Activated CD4-positive, CD25-positive, alpha-beta regulatory T cell treated with anti-CD3 and anti-CD28 coated beads, Interleukin-2, amount 50 U/mL, for 24 hours (primary cell): Measurements from ENCODE around the gene TNRC6B.
"Not testable (repeated sequence)": the region's sequence is repeated elsewhere in the genome, so short reads cannot be mapped to it uniquely, and the experiment has no call there.

ENCODE experiments used
- ATAC-seq, 2 donors: fragments of 150-1000 bp; cut with Tn5 transposase; one replicate each; pipeline ENCODE4 v1.10.0; 2021; ENCODE audit warnings: mild to moderate bottlenecking in 1 of 2, moderate library complexity in 1 of 2

Gene TNRC6B

DNA sequence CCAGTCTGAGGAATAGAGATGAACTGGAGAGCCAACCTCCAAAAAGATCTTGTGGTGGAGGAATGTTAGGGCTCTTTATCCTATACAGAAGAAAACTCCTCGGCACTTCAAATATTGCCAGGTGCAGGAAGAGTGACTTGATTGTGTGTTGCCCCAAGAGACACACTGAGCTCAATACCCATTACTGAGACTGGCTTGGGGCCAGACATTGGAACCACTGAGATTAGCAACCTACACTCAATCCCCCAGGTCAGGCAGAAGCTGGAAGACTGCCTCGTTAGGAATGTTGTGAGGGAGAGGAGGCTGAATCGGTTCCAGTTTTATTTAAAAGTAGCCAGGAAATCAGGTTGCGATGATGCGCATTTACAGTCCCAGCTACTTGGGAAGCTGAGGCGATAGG is 190.3 kb downstream of the TNRC6B start:
- ATAC-seq: no peak

DNA sequence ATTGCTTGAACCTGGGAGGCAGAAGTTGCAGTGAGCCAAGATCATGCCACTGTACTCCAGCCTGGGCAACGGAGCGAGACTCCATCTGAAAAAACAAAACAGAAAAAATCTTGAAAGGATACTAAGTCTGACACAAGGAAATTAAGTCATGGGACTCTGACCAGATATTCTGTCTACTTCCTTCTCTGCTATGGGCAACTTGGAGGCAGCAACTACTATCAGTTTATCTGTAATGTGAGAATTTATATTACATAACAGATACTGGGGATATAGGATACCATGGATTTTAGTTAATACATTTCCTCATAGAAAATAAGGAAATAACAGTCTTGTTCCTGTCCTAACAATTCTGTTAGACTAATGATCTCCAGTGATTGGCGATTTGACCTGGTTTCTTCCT is 191.1 kb downstream of the TNRC6B start:
- no peak for ATAC-seq

DNA sequence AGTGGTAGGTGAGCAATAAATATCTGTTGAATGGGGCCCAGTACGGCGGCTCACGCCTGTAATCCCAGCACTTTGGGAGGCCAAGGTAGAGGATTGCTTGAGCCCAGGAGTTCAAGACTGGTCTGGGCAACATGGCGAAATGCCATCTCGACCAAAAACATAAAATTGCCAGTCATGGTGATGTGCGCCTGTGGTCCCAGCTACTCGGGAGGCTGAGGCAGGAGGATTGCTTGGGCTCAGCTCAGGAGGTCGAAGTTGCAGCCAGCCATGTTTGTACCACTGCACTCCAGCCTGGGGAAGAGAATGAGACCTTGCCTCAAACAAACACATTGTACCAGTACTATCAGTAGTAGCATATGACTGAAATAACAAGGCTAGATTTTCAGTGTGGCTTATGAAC is 196.8 kb downstream of the TNRC6B start:
- ATAC-seq: no peak

DNA sequence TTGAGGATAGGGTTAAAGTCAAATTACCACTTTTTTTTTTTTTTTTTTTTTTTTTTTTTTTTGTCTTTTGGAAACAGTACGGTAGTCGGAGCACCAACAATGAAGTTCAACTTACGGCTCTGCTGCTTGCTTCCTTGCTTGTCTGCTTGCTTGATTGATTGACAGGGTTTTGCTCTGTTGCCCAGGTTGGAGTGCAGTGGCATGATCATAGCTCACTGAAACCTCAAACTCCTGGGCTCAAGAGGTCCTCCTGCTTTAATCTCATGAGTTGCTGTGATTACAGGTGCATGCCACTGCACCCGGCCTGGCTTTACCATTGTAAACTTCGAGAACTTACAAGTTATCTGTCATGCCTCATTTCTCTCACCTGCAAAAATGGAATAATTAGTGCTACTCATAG is 198.4 kb downstream of the TNRC6B start:
- no peak for ATAC-seq

DNA sequence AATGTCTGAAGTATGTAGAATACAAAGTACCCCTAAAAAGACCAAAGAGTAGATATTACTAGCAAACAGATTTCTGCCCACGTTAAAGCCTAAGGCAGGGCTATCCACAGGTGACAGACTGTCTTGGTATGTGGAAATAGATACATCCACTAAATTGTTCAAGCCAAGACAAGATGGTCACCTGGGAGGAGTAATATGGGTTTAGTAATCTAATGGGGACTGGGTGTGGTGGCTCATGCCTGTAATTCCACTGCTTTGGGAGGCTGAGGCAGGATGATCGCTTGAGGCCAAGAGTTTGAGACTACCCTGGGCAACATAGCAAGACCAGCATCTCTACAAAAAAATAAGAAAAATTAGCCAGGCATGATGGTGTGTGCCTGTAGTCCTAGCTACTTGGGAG is 200.2 kb downstream of the TNRC6B start:
- ATAC-seq: no peak

DNA sequence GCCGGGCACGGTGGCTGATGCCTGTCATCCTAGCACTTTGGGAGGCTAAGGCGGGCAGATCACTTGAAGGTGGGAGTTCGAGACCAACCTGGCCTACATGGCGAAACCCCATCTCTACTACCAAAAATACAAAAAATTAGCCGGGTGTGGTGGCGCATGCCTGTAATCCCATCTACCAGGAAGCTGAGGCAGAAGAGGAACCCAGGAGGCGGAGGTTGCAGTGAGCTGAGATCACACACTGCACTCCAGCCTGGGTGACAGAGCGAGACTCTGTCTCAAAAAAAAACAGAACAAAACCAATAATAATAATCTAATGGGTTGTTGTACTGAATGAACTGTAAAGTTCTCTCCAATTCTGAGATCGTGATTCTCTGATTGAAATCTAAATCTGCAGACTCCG is 200.7 kb downstream of the TNRC6B start:
- not testable (repeated sequence) for ATAC-seq

DNA sequence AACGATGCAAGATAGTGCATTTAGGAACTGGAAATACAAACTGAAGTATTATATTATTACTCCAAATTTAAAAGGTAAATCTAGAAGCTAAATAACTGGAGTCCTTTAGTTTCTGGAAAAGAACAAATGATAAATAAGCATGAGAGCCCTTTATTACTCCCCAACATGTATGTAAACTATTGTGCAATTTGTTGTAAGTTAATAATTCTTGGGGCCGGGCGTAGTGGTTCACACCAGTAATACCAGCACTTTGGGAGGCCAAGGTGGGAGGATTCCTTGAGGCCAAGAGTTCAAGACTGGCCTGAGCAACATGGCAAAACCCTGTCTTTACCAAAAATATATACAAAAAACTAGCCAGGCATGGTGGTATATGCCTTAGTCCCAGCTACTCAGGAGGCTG is 203.7 kb downstream of the TNRC6B start:
- ATAC-seq: no peak

DNA sequence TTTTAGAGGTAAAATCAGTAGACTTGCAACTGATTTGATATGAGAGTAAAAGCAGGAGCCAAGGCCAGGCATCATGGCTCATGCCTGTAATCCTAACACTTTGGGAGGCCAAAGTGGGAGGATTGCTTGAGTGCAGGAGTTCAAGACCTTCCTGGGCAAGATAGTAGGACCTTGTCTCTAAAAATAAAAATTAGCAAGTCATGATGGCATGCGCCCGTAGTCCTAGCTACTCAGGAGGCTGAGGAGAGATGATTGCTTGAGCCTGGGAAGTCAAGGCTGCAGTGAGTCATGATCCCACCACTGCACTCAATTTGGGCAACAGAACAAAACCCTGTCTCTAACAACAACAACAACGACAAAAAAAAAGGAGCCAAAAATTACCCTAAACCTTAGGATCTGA is 206.2 kb downstream of the TNRC6B start:
- ATAC-seq: no peak

DNA sequence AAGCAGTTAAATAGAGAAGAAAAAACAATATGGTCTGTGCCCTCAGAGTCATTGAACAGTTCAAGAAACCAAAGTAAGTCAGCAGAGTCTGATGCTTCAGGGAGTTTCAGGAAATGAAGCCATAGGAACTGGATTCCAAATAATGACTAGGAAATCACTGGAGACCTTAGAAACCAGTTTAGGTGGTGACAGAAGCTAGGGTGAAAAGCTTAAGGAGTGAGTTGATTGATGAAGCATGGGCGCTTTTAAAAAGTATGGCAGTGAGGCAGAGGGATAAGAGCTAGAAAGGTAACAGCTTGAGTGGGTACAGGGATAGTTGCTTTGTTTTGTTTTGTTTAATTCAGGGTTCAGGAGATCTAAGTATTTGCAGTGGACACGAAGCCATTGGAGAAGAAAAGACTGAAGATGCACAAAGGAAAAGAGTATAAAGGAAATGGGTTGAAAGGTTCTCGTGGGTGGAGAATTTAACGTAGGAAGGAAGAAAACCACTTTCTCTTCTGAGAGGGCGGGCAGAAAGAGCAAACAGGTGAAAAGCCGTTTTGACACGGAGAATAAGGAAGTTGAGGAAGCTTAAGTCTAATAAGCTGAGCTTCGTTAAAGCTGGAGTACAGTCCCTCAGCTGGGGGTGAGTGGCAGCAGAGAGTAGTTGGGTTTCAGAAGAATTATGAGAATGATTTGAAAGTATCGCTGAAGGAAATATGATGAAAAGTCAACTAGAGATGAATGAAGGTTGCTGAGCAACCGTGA is 207.5 kb downstream of the TNRC6B start:
- peak; percentile 69 for ATAC-seq
